HG03135 (cell line): Measurements from ENCODE around the gene CFAP73.
"Not testable (repeated sequence)": the region's sequence is repeated elsewhere in the genome, so short reads cannot be mapped to it uniquely, and the experiment has no call there.

Experiments
- ATAC-seq: cut with Tn5 transposase; IDR thresholded peaks from one replicate; pipeline ENCODE4 v1.9.1; 2021; ENCODE audit warnings: mild to moderate bottlenecking, moderate library complexity; ENCODE audit not compliant: unreplicated experiment

The CFAP73 gene

GRCh38 chr12:113149361-113150150, at the start of gene CFAP73:
Gene CFAP73 (plus strand): TSS chr12:113149724. CDS start chr12:113149858, 134 bp downstream.
- no peak for ATAC-seq

- no peak for ATAC-seq
These were observed 49.8 kb upstream of the CFAP73 start for GRCh38 chr12:113099764-113100163.

- ATAC-seq: no peak
These were observed 47.8 kb upstream of the CFAP73 start for GRCh38 chr12:113101751-113102150.

GRCh38 chr12:113102811-113103210, 46.7 kb upstream of the CFAP73 start:
- ATAC-seq: no peak

- ATAC-seq: no peak
These were observed 45.6 kb upstream of the CFAP73 start for GRCh38 chr12:113103756-113104450.

- no peak for ATAC-seq
These were observed 44.5 kb upstream of the CFAP73 start for GRCh38 chr12:113104953-113105510.

- no peak for ATAC-seq
These were observed 43.8 kb upstream of the CFAP73 start for GRCh38 chr12:113105606-113106271.

- no peak for ATAC-seq
These were observed 43.2 kb upstream of the CFAP73 start for GRCh38 chr12:113106361-113106760.

GRCh38 chr12:113108308-113108707, 41.2 kb upstream of the CFAP73 start:
- ATAC-seq: no peak

GRCh38 chr12:113109360-113109759, 40.2 kb upstream of the CFAP73 start:
- ATAC-seq: no peak

GRCh38 chr12:113109872-113110599, 39.5 kb upstream of the CFAP73 start:
- ATAC-seq: no peak

GRCh38 chr12:113111247-113111646, 38.3 kb upstream of the CFAP73 start:
- no peak for ATAC-seq

GRCh38 chr12:113112043-113112899, 37.3 kb upstream of the CFAP73 start:
- no peak for ATAC-seq

- no peak for ATAC-seq
These were observed 36.1 kb upstream of the CFAP73 start for GRCh38 chr12:113113397-113113796.

GRCh38 chr12:113114447-113115178, 34.9 kb upstream of the CFAP73 start:
- ATAC-seq: no peak

GRCh38 chr12:113115455-113116126, 33.9 kb upstream of the CFAP73 start:
- no peak for ATAC-seq

- no peak for ATAC-seq
These were observed 32.6 kb upstream of the CFAP73 start for GRCh38 chr12:113116875-113117274.

- ATAC-seq: not testable (repeated sequence)
These were observed 31.8 kb upstream of the CFAP73 start for GRCh38 chr12:113117684-113118083.

GRCh38 chr12:113118142-113118541, 31.4 kb upstream of the CFAP73 start:
- ATAC-seq: no peak
